Karpas-422 (cell line): ENCODE results near the gene PPA2. TPM values are rescaled to one million over a fixed set of nuclear protein-coding genes. Genes with fewer than 3 reads are reported as not detected.
"Not testable (repeated sequence)": the region's sequence is repeated elsewhere in the genome, so short reads cannot be mapped to it uniquely, and the experiment has no call there.

ENCODE experiments used
- DNase-seq: peaks from one replicate; pipeline ENCODE4 v3.0.0-alpha.2; 2015
- H2AFZ ChIP-seq: fragments of 200-600 bp; sonication (generic); 2 replicates; pipeline ENCODE4 v1.6.1; 2014; ENCODE audit warnings: antibody characterized with exemption, low read length, mixed read lengths
- H3K27ac ChIP-seq: fragments of 200-600 bp; sonication (generic); 2 replicates; pipeline ENCODE4 v1.5.1; 2014; ENCODE audit warnings: mild to moderate bottlenecking, low read length, moderate library complexity
- H3K27me3 ChIP-seq: fragments of 200-600 bp; sonication (generic); 2 replicates; pipeline ENCODE4 v1.6.1; 2014; ENCODE audit warnings: low read length, mixed read lengths
- H3K36me3 ChIP-seq: fragments of 200-600 bp; sonication (generic); 2 replicates; pipeline ENCODE4 v1.6.1; 2014; ENCODE audit warnings: low read length, mixed read lengths; ENCODE audit not compliant: insufficient read depth
- H3K4me1 ChIP-seq: fragments of 200-600 bp; sonication (generic); 2 replicates; pipeline ENCODE4 v1.6.1; 2014; ENCODE audit warnings: mild to moderate bottlenecking, low read length, mixed read lengths
- H3K4me2 ChIP-seq: fragments of 200-600 bp; sonication (generic); 2 replicates; pipeline ENCODE4 v1.6.1; 2014; ENCODE audit warnings: low read length, low read depth, mild to moderate bottlenecking; ENCODE audit not compliant: poor library complexity, severe bottlenecking
- H3K4me3 ChIP-seq: fragments of 200-600 bp; sonication (generic); 2 replicates; pipeline ENCODE4 v1.5.1; 2014; ENCODE audit warnings: mild to moderate bottlenecking, antibody characterized with exemption, low read length, mixed read lengths
- H3K79me2 ChIP-seq: fragments of 200-600 bp; sonication (generic); 2 replicates; pipeline ENCODE4 v1.6.1; 2014; ENCODE audit warnings: mild to moderate bottlenecking, low read length, mixed read lengths
- H3K9ac ChIP-seq: fragments of 200-600 bp; sonication (generic); 2 replicates; pipeline ENCODE4 v1.6.0; 2014; ENCODE audit warnings: low read length
- H3K9me2 ChIP-seq: fragments of 200-600 bp; sonication (generic), shearing (Covaris generic); replicated peaks from 2 replicates; pipeline ENCODE4 v1.6.0; 2014; ENCODE audit warnings: mild to moderate bottlenecking, low read length, moderate library complexity; ENCODE audit not compliant: insufficient read depth
- H3K9me3 ChIP-seq: fragments of 300-700, 200-600 bp; sonication (generic); 2 replicates; pipeline ENCODE4 v1.6.1; 2014; ENCODE audit warnings: low read length, mixed read lengths
- H4K20me1 ChIP-seq: fragments of 200-600 bp; sonication (generic); 2 replicates; pipeline ENCODE4 v1.6.1; 2014; ENCODE audit warnings: mild to moderate bottlenecking, antibody characterized with exemption, low read length, low read depth; ENCODE audit not compliant: insufficient read depth
- total RNA-seq: library from RNA; depleted of rRNA; stranded (reverse); fragments of >200 nt; shearing (Covaris generic); gene quantifications from 2 replicates; pipeline ENCODE4 v1.2.3, GENCODE V29; 2014; ENCODE audit warnings: low replicate concordance

The PPA2 gene
- total RNA-seq, 1 experiment from 2014 or later: 176 TPM

GRCh38 chr4:105409135-105409534, 64.7 kb downstream of the PPA2 start:
- not testable (repeated sequence) for DNase-seq, H3K4me2 ChIP-seq, H3K27ac ChIP-seq, H3K9me3 ChIP-seq, H3K4me3 ChIP-seq, H3K27me3 ChIP-seq, H3K9ac ChIP-seq, H3K9me2 ChIP-seq, H2AFZ ChIP-seq, H4K20me1 ChIP-seq
- H3K36me3 ChIP-seq: peaks cover 28% of the 10 kb centered on the region
- peaks cover 25% of the 10 kb centered on the region for H3K79me2 ChIP-seq
- peaks cover 11% of the 10 kb centered on the region for H3K4me1 ChIP-seq

GRCh38 chr4:105400901-105401677, 72.8 kb downstream of the PPA2 start:
- Histone ChIP-seq H3K27ac (no peak overlapping the region), H3K4me2 (no peak overlapping the region), H3K36me3 (peaks cover 20% of the 10 kb centered on the region), H3K27me3 (no peaks in the 10 kb centered on the region), H3K4me3 (no peak overlapping the region), H3K79me2 (peaks cover 5% of the 10 kb centered on the region), H3K9ac (no peak overlapping the region), H3K9me2 (no peaks in the 10 kb centered on the region), H2AFZ (no peak overlapping the region), H3K9me3 (no peaks in the 10 kb centered on the region), H4K20me1 (no peaks in the 10 kb centered on the region), H3K4me1 (peaks cover 5% of the 10 kb centered on the region)
- DNase-seq: no peak

GRCh38 chr4:105399532-105400161, 74.2 kb downstream of the PPA2 start:
- Histone ChIP-seq H3K9ac (no peak overlapping the region), H2AFZ (no peak overlapping the region), H4K20me1 (no peaks in the 10 kb centered on the region), H3K4me1 (no peaks in the 10 kb centered on the region), H3K9me3 (no peaks in the 10 kb centered on the region), H3K36me3 (peaks cover 16% of the 10 kb centered on the region; the same call in 1 of the 2 replicates), H3K79me2 (no peaks in the 10 kb centered on the region), H3K9me2 (no peaks in the 10 kb centered on the region), H3K27ac (no peak overlapping the region), H3K4me2 (no peak overlapping the region), H3K4me3 (no peak overlapping the region), H3K27me3 (no peaks in the 10 kb centered on the region)
- DNase-seq: no peak

- H3K9me3 ChIP-seq: no peaks in the 10 kb centered on the region
- no peaks in the 10 kb centered on the region for H4K20me1 ChIP-seq
- peaks cover 13% of the 10 kb centered on the region; the same call in 1 of the 2 replicates for H3K79me2 ChIP-seq
- H3K36me3 ChIP-seq: peaks cover 11% of the 10 kb centered on the region; the same call in 1 of the 2 replicates
- no peaks in the 10 kb centered on the region for H3K4me1 ChIP-seq
- H3K27me3 ChIP-seq: no peaks in the 10 kb centered on the region
- H3K9ac ChIP-seq: no peak overlapping the region
- H3K4me2 ChIP-seq: no peak overlapping the region
- no peaks in the 10 kb centered on the region for H3K9me2 ChIP-seq
- no peak overlapping the region for H3K27ac ChIP-seq
- H3K4me3 ChIP-seq: no peak overlapping the region
- no peak for DNase-seq
- H2AFZ ChIP-seq: no peak overlapping the region
Measured at GRCh38 chr4:105392858-105393257, 81.0 kb downstream of the PPA2 start.

GRCh38 chr4:105389167-105389566, 84.7 kb downstream of the PPA2 start:
- DNase-seq: no peak
- H3K79me2 ChIP-seq: peaks cover 13% of the 10 kb centered on the region; the same call in 1 of the 2 replicates
- no peak overlapping the region for H3K9ac ChIP-seq
- H4K20me1 ChIP-seq: no peaks in the 10 kb centered on the region
- H3K36me3 ChIP-seq: peaks cover 22% of the 10 kb centered on the region; the same call in 1 of the 2 replicates
- H3K9me3 ChIP-seq: no peaks in the 10 kb centered on the region
- no peaks in the 10 kb centered on the region for H3K27me3 ChIP-seq
- no peak overlapping the region for H3K4me2 ChIP-seq
- no peak overlapping the region for H3K27ac ChIP-seq
- no peaks in the 10 kb centered on the region for H3K9me2 ChIP-seq
- no peak overlapping the region for H3K4me3 ChIP-seq
- H2AFZ ChIP-seq: no peak overlapping the region
- H3K4me1 ChIP-seq: no peaks in the 10 kb centered on the region

GRCh38 chr4:105387466-105387865, 86.4 kb downstream of the PPA2 start:
- no peak for DNase-seq
- Histone ChIP-seq H3K9me3 (no peaks in the 10 kb centered on the region), H3K9ac (no peak overlapping the region), H4K20me1 (no peaks in the 10 kb centered on the region), H3K9me2 (no peaks in the 10 kb centered on the region), H3K36me3 (peaks cover 26% of the 10 kb centered on the region; the same call in 1 of the 2 replicates), H2AFZ (no peak overlapping the region), H3K4me1 (no peaks in the 10 kb centered on the region), H3K79me2 (peaks cover 13% of the 10 kb centered on the region; the same call in 1 of the 2 replicates), H3K27ac (no peak overlapping the region), H3K27me3 (no peaks in the 10 kb centered on the region), H3K4me2 (no peak overlapping the region), H3K4me3 (no peak overlapping the region)

GRCh38 chr4:105386012-105386411, 87.8 kb downstream of the PPA2 start:
- Histone ChIP-seq H3K9ac (no peak overlapping the region), H3K9me2 (no peaks in the 10 kb centered on the region), H3K9me3 (no peaks in the 10 kb centered on the region), H2AFZ (no peak overlapping the region), H3K36me3 (peaks cover 22% of the 10 kb centered on the region; the same call in 1 of the 2 replicates), H3K27me3 (no peaks in the 10 kb centered on the region), H3K27ac (no peak overlapping the region), H3K79me2 (peaks cover 10% of the 10 kb centered on the region; the same call in 1 of the 2 replicates), H3K4me1 (no peaks in the 10 kb centered on the region), H4K20me1 (no peaks in the 10 kb centered on the region), H3K4me3 (no peak overlapping the region), H3K4me2 (no peak overlapping the region)
- no peak for DNase-seq

- DNase-seq: no peak
Measured at GRCh38 chr4:105374071-105374470, 99.8 kb downstream of the PPA2 start.

More at GRCh38 chr4:105374071-105374470, 99.8 kb downstream of the PPA2 start:
- Histone ChIP-seq H3K9me3 (no peaks in the 10 kb centered on the region), H3K27ac (no peak overlapping the region), H3K79me2 (no peaks in the 10 kb centered on the region), H3K4me1 (no peaks in the 10 kb centered on the region), H3K9ac (no peak overlapping the region), H3K36me3 (peaks cover 25% of the 10 kb centered on the region), H2AFZ (no peak overlapping the region), H3K27me3 (no peaks in the 10 kb centered on the region), H3K4me3 (no peak overlapping the region), H3K4me2 (no peak overlapping the region), H3K9me2 (no peaks in the 10 kb centered on the region), H4K20me1 (no peaks in the 10 kb centered on the region)
